NCI-H128 (cell line): Measurements from ENCODE around the gene VAV2.
A peak's percentile ranks its signal among the peaks of the same experiment; 100 is the strongest.
"Not testable (repeated sequence)": the region's sequence is repeated elsewhere in the genome, so short reads cannot be mapped to it uniquely, and the experiment has no call there.

Experiments used
- DNase-seq: peaks from one replicate; lab custom pipeline; 2025; ENCODE audit not compliant: unreplicated experiment; lab: John Stamatoyannopoulos, UW

Gene VAV2

GRCh38 chr9:133901184-133901835, 90.8 kb downstream of the VAV2 start:
- no peak for DNase-seq

- DNase-seq = no peak
Observed at GRCh38 chr9:133897675-133898074, 94.4 kb downstream of the VAV2 start.

- DNase-seq = not testable (repeated sequence)
Observed at GRCh38 chr9:133896007-133896406, 96.1 kb downstream of the VAV2 start.

- DNase-seq = no peak
Observed at GRCh38 chr9:133895335-133895734, 96.8 kb downstream of the VAV2 start.

GRCh38 chr9:133894377-133895321, 97.5 kb downstream of the VAV2 start:
- DNase-seq = no peak

GRCh38 chr9:133893191-133893994, 98.7 kb downstream of the VAV2 start:
- no peak for DNase-seq

GRCh38 chr9:133892193-133892920, 99.8 kb downstream of the VAV2 start:
- peak; percentile 59 for DNase-seq

- DNase-seq = no peak
Observed at GRCh38 chr9:133891741-133892140, 100.4 kb downstream of the VAV2 start.

GRCh38 chr9:133890583-133890982, 101.5 kb downstream of the VAV2 start:
- no peak for DNase-seq

GRCh38 chr9:133889584-133890301, 102.4 kb downstream of the VAV2 start:
- DNase-seq = no peak

GRCh38 chr9:133888809-133889491, 103.2 kb downstream of the VAV2 start:
- DNase-seq = no peak

- DNase-seq = peak; percentile 23
Observed at GRCh38 chr9:133888048-133888808, 103.9 kb downstream of the VAV2 start.

- DNase-seq = no peak
Observed at GRCh38 chr9:133887540-133888047, 104.5 kb downstream of the VAV2 start.

- no peak for DNase-seq
Observed at GRCh38 chr9:133886563-133887501, 105.3 kb downstream of the VAV2 start.

GRCh38 chr9:133884907-133885744, 107.0 kb downstream of the VAV2 start:
- no peak for DNase-seq
